ENCODE results near the gene RNF212. TPM values are rescaled to one million over a fixed set of nuclear protein-coding genes. Genes with fewer than 3 reads are reported as not detected.

Gene RNF212
- total and polyA plus RNA-seq, 2 of the 13 experiments (the other 11 are each of a cell fraction or from before 2014, with no cell fraction given) = not detected

DNA sequence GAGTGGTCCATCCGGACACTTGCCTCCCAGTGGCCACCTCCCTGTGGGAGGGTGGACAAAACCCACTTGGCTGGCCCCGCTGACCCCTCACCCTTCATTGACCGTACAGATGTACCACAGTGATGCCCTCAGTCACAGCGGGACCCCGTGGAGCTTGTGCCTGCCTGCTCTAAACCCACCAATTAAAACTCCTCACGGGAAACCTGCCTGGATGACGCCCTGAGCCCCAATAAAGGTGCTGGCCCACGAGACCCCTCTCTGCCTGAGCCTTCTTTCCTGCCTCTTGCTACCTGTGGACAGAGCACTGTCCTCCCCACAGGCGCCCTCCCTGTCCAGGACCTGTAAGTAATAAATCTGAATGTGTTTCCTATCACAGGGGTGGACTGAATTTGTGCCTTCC is 32.9 kb downstream of the RNF212 start (continued):
- TF ChIP-seq MAFK (conservative IDR thresholded peaks at IDR 0.05 in 1 of 2, IDR thresholded peaks at IDR 0.05 in 1 of 2; ENCODE audit: low read length in 2 of 2) (no peak), CAMTA2 (CRISPR knock-in tag; IDR thresholded peaks at IDR 0.05; ENCODE audit: borderline replicate concordance) (no peak), ZNF33B (CRISPR knock-in tag; IDR thresholded peaks at IDR 0.05) (no peak), MED13 (CRISPR knock-in tag; IDR thresholded peaks at IDR 0.05) (no peak), FOSL1 (CRISPR knock-in tag; IDR thresholded peaks at IDR 0.05; ENCODE audit: borderline replicate concordance) (no peak)
- TF ChIP-seq, protein P1, sequence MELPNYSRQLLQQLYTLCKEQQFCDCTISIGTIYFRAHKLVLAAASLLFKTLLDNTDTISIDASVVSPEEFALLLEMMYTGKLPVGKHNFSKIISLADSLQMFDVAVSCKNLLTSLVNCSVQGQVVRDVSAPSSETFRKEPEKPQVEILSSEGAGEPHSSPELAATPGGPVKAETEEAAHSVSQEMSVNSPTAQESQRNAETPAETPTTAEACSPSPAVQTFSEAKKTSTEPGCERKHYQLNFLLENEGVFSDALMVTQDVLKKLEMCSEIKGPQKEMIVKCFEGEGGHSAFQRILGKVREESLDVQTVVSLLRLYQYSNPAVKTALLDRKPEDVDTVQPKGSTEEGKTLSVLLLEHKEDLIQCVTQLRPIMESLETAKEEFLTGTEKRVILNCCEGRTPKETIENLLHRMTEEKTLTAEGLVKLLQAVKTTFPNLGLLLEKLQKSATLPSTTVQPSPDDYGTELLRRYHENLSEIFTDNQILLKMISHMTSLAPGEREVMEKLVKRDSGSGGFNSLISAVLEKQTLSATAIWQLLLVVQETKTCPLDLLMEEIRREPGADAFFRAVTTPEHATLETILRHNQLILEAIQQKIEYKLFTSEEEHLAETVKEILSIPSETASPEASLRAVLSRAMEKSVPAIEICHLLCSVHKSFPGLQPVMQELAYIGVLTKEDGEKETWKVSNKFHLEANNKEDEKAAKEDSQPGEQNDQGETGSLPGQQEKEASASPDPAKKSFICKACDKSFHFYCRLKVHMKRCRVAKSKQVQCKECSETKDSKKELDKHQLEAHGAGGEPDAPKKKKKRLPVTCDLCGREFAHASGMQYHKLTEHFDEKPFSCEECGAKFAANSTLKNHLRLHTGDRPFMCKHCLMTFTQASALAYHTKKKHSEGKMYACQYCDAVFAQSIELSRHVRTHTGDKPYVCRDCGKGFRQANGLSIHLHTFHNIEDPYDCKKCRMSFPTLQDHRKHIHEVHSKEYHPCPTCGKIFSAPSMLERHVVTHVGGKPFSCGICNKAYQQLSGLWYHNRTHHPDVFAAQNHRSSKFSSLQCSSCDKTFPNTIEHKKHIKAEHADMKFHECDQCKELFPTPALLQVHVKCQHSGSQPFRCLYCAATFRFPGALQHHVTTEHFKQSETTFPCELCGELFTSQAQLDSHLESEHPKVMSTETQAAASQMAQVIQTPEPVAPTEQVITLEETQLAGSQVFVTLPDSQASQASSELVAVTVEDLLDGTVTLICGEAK (IDR thresholded peaks at IDR 0.05) = no peak
- TF ChIP-seq, protein P1 (CRISPR knock-in tag; IDR thresholded peaks at IDR 0.05) = no peak
- TF ChIP-seq, protein P2, sequence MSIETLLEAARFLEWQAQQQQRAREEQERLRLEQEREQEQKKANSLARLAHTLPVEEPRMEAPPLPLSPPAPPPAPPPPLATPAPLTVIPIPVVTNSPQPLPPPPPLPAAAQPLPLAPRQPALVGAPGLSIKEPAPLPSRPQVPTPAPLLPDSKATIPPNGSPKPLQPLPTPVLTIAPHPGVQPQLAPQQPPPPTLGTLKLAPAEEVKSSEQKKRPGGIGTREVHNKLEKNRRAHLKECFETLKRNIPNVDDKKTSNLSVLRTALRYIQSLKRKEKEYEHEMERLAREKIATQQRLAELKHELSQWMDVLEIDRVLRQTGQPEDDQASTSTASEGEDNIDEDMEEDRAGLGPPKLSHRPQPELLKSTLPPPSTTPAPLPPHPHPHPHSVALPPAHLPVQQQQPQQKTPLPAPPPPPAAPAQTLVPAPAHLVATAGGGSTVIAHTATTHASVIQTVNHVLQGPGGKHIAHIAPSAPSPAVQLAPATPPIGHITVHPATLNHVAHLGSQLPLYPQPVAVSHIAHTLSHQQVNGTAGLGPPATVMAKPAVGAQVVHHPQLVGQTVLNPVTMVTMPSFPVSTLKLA (IDR thresholded peaks at IDR 0.05) = no peak
- TF ChIP-seq, protein P3, sequence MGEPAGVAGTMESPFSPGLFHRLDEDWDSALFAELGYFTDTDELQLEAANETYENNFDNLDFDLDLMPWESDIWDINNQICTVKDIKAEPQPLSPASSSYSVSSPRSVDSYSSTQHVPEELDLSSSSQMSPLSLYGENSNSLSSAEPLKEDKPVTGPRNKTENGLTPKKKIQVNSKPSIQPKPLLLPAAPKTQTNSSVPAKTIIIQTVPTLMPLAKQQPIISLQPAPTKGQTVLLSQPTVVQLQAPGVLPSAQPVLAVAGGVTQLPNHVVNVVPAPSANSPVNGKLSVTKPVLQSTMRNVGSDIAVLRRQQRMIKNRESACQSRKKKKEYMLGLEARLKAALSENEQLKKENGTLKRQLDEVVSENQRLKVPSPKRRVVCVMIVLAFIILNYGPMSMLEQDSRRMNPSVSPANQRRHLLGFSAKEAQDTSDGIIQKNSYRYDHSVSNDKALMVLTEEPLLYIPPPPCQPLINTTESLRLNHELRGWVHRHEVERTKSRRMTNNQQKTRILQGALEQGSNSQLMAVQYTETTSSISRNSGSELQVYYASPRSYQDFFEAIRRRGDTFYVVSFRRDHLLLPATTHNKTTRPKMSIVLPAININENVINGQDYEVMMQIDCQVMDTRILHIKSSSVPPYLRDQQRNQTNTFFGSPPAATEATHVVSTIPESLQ (CRISPR knock-in tag; conservative IDR thresholded peaks at IDR 0.05) = no peak
- TF ChIP-seq, protein P4, sequence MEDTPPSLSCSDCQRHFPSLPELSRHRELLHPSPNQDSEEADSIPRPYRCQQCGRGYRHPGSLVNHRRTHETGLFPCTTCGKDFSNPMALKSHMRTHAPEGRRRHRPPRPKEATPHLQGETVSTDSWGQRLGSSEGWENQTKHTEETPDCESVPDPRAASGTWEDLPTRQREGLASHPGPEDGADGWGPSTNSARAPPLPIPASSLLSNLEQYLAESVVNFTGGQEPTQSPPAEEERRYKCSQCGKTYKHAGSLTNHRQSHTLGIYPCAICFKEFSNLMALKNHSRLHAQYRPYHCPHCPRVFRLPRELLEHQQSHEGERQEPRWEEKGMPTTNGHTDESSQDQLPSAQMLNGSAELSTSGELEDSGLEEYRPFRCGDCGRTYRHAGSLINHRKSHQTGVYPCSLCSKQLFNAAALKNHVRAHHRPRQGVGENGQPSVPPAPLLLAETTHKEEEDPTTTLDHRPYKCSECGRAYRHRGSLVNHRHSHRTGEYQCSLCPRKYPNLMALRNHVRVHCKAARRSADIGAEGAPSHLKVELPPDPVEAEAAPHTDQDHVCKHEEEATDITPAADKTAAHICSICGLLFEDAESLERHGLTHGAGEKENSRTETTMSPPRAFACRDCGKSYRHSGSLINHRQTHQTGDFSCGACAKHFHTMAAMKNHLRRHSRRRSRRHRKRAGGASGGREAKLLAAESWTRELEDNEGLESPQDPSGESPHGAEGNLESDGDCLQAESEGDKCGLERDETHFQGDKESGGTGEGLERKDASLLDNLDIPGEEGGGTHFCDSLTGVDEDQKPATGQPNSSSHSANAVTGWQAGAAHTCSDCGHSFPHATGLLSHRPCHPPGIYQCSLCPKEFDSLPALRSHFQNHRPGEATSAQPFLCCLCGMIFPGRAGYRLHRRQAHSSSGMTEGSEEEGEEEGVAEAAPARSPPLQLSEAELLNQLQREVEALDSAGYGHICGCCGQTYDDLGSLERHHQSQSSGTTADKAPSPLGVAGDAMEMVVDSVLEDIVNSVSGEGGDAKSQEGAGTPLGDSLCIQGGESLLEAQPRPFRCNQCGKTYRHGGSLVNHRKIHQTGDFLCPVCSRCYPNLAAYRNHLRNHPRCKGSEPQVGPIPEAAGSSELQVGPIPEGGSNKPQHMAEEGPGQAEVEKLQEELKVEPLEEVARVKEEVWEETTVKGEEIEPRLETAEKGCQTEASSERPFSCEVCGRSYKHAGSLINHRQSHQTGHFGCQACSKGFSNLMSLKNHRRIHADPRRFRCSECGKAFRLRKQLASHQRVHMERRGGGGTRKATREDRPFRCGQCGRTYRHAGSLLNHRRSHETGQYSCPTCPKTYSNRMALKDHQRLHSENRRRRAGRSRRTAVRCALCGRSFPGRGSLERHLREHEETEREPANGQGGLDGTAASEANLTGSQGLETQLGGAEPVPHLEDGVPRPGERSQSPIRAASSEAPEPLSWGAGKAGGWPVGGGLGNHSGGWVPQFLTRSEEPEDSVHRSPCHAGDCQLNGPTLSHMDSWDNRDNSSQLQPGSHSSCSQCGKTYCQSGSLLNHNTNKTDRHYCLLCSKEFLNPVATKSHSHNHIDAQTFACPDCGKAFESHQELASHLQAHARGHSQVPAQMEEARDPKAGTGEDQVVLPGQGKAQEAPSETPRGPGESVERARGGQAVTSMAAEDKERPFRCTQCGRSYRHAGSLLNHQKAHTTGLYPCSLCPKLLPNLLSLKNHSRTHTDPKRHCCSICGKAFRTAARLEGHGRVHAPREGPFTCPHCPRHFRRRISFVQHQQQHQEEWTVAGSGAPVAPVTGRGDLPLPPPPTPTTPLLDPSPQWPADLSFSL (CRISPR knock-in tag; IDR thresholded peaks at IDR 0.05) = no peak

Measured in HepG2 (cell line).